HepG2 (cell line): ENCODE results near the gene VPS11. TPM values are rescaled to one million over a fixed set of nuclear protein-coding genes. Genes with fewer than 3 reads are reported as not detected.

Experiments used
- HNRNPL ChIP-seq: fragments of 200-400 bp; formaldehyde crosslinking; IDR thresholded peaks from 2 replicates; pipeline ENCODE4 v1.6.1; 2017; ENCODE audit warnings: mild to moderate bottlenecking, low read depth, low read length
- NR2F6 ChIP-seq, 2 experiments: IDR thresholded peaks; 2 replicates each; pipeline ENCODE4 v1.6.1; 2016; ENCODE audit warnings: antibody characterized with exemption in 1 of 2, mild to moderate bottlenecking in 1 of 2
- SNAI1 ChIP-seq: sonication (generic); formaldehyde crosslinking; IDR thresholded peaks from 2 replicates; pipeline ENCODE4 v1.5.0; 2020; ENCODE audit warnings: mild to moderate bottlenecking, missing genetic modification reagents, borderline replicate concordance
- STAG1 ChIP-seq: sonication (generic); formaldehyde crosslinking; IDR thresholded peaks from 2 replicates; pipeline ENCODE4 v1.4.0; 2020; ENCODE audit warnings: missing genetic modification reagents
- ZFX ChIP-seq: sonication (generic); formaldehyde crosslinking; IDR thresholded peaks from 2 replicates; pipeline ENCODE4 v1.4.0; 2020; ENCODE audit warnings: mild to moderate bottlenecking, low read depth, missing genetic modification reagents, moderate library complexity
- ZKSCAN1 ChIP-seq: fragments of 150-350 bp; IDR thresholded peaks from 2 replicates; pipeline ENCODE4 v1.6.1; 2014; ENCODE audit warnings: low read length
- polyA plus RNA-seq, 8 experiments: library from polyadenylated mRNA; depleted of rRNA in 3 of 8; stranded (reverse) in 7 of 8; unstranded in 1 of 8; fragments of >200 nt; fragmentation: Illumina TruSeq in 4 of 8; extraction: Trizol in 4 of 8; gene quantifications; 2 replicates each; pipeline versions ENCODE4 v1.2.1 to v1.2.3, GENCODE V29; 2011 to 2016; ENCODE audit warnings: low read depth in 4 of 8, missing spikeins in 1 of 8, mixed read lengths in 1 of 8; ENCODE audit not compliant: insufficient read depth in 1 of 8
- total RNA-seq, 5 experiments: library from RNA; depleted of rRNA; stranded (reverse); fragments of >200 nt; fragmentation: Illumina TruSeq; extraction: Trizol; gene quantifications; 2 replicates each; pipeline ENCODE4 v1.2.3, GENCODE V29; 2016; ENCODE audit warnings: low read depth in 1 of 5
- TF ChIP-seq, protein P1 (sequence below), 2 experiments: sonication (generic) in 1 of 2; formaldehyde crosslinking in 1 of 2; IDR thresholded peaks; 2 replicates each; pipeline versions ENCODE4 v1.4.0 to v1.6.1; 2018 to 2020; ENCODE audit warnings: missing genetic modification reagents in 2 of 2, borderline replicate concordance in 1 of 2, low read depth in 1 of 2, mild to moderate bottlenecking in 1 of 2, missing biosample characterization in 1 of 2
- TF ChIP-seq, protein P2 (sequence below), 2 experiments: fragments of 450-650 bp in 1 of 2; sonication (generic) in 1 of 2; formaldehyde crosslinking in 1 of 2; IDR thresholded peaks; 2 replicates each; pipeline versions ENCODE4 v1.6.1 to v1.8.0; 2016 to 2022; ENCODE audit warnings: antibody characterized with exemption in 1 of 2, mild to moderate bottlenecking in 1 of 2, missing genetic modification reagents in 1 of 2
- TF ChIP-seq, protein P3 (sequence below): sonication (generic); formaldehyde crosslinking; IDR thresholded peaks from 2 replicates; pipeline ENCODE4 v1.5.0; 2020; ENCODE audit warnings: missing genetic modification reagents

The VPS11 gene
- total and polyA plus RNA-seq, 2 of the 13 experiments (the other 11 are each of a cell fraction or from before 2014, with no cell fraction given) = 13.7 to 21.6 TPM

DNA sequence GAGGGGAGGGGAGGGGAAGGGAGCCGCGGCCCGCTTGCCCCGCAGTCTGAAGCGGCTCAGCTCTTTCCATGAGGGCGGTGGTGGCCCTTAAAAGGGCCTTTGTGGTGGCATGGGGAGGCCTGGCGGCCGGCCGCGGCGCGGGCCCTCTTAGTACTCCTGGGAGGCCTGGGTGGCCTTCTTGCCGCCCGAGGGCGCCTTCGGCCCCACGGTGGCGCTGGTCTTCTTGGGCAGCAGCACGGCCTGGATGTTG, 27.1 kb downstream of the VPS11 start (continued):
- TF ChIP-seq, protein P1, sequence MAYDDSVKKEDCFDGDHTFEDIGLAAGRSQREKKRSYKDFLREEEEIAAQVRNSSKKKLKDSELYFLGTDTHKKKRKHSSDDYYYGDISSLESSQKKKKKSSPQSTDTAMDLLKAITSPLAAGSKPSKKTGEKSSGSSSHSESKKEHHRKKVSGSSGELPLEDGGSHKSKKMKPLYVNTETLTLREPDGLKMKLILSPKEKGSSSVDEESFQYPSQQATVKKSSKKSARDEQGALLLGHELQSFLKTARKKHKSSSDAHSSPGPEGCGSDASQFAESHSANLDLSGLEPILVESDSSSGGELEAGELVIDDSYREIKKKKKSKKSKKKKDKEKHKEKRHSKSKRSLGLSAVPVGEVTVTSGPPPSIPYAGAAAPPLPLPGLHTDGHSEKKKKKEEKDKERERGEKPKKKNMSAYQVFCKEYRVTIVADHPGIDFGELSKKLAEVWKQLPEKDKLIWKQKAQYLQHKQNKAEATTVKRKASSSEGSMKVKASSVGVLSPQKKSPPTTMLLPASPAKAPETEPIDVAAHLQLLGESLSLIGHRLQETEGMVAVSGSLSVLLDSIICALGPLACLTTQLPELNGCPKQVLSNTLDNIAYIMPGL (CRISPR knock-in tag; IDR thresholded peaks at IDR 0.05; ENCODE audit: borderline replicate concordance in 1 of 2, low read depth in 1 of 2) = peak; percentile 96 to 98; a peak in 2 of 4 replicates
- TF ChIP-seq HNRNPL (0 out of 2 replicates have a peak, but pooled peaks have one; percentile 51), NR2F6 (IDR thresholded peaks at IDR 0.05) (no peak), NR2F6 (CRISPR knock-in tag; IDR thresholded peaks at IDR 0.05) (0 out of 2 replicates have a peak, but pooled peaks have one; percentile 8), ZFX (CRISPR knock-in tag) (peak; percentile 91), SNAI1 (CRISPR knock-in tag) (peak; percentile 62; the same call in 1 of the 2 replicates), ZKSCAN1 (no peak), STAG1 (CRISPR knock-in tag) (peak; percentile 55)
- TF ChIP-seq, protein P2, sequence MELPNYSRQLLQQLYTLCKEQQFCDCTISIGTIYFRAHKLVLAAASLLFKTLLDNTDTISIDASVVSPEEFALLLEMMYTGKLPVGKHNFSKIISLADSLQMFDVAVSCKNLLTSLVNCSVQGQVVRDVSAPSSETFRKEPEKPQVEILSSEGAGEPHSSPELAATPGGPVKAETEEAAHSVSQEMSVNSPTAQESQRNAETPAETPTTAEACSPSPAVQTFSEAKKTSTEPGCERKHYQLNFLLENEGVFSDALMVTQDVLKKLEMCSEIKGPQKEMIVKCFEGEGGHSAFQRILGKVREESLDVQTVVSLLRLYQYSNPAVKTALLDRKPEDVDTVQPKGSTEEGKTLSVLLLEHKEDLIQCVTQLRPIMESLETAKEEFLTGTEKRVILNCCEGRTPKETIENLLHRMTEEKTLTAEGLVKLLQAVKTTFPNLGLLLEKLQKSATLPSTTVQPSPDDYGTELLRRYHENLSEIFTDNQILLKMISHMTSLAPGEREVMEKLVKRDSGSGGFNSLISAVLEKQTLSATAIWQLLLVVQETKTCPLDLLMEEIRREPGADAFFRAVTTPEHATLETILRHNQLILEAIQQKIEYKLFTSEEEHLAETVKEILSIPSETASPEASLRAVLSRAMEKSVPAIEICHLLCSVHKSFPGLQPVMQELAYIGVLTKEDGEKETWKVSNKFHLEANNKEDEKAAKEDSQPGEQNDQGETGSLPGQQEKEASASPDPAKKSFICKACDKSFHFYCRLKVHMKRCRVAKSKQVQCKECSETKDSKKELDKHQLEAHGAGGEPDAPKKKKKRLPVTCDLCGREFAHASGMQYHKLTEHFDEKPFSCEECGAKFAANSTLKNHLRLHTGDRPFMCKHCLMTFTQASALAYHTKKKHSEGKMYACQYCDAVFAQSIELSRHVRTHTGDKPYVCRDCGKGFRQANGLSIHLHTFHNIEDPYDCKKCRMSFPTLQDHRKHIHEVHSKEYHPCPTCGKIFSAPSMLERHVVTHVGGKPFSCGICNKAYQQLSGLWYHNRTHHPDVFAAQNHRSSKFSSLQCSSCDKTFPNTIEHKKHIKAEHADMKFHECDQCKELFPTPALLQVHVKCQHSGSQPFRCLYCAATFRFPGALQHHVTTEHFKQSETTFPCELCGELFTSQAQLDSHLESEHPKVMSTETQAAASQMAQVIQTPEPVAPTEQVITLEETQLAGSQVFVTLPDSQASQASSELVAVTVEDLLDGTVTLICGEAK (IDR thresholded peaks at IDR 0.05) = no peak
- TF ChIP-seq, protein P2 (CRISPR knock-in tag; IDR thresholded peaks at IDR 0.05) = no peak
- TF ChIP-seq, protein P3, sequence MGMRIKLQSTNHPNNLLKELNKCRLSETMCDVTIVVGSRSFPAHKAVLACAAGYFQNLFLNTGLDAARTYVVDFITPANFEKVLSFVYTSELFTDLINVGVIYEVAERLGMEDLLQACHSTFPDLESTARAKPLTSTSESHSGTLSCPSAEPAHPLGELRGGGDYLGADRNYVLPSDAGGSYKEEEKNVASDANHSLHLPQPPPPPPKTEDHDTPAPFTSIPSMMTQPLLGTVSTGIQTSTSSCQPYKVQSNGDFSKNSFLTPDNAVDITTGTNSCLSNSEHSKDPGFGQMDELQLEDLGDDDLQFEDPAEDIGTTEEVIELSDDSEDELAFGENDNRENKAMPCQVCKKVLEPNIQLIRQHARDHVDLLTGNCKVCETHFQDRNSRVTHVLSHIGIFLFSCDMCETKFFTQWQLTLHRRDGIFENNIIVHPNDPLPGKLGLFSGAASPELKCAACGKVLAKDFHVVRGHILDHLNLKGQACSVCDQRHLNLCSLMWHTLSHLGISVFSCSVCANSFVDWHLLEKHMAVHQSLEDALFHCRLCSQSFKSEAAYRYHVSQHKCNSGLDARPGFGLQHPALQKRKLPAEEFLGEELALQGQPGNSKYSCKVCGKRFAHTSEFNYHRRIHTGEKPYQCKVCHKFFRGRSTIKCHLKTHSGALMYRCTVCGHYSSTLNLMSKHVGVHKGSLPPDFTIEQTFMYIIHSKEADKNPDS = no peak
